SU-DHL-6 (cell line): Measurements from ENCODE around the gene WAC.

Experiments used
- EZH2phosphoT487 ChIP-seq: fragments of 200-600 bp; sonication (generic), shearing (Covaris generic); conservative IDR thresholded peaks from 2 replicates; pipeline ENCODE4 v1.6.1; 2018; ENCODE audit warnings: mild to moderate bottlenecking, antibody characterized with exemption, low read length, moderate library complexity, mixed read lengths
- TF ChIP-seq, protein P1 (sequence below): fragments of 200-600 bp; sonication (generic); IDR thresholded peaks from one replicate; pipeline ENCODE4 v1.5.1; 2017; ENCODE audit warnings: antibody characterized with exemption, mild to moderate bottlenecking, low read length, moderate library complexity; ENCODE audit not compliant: insufficient read depth, poor library complexity, severe bottlenecking

DNA sequence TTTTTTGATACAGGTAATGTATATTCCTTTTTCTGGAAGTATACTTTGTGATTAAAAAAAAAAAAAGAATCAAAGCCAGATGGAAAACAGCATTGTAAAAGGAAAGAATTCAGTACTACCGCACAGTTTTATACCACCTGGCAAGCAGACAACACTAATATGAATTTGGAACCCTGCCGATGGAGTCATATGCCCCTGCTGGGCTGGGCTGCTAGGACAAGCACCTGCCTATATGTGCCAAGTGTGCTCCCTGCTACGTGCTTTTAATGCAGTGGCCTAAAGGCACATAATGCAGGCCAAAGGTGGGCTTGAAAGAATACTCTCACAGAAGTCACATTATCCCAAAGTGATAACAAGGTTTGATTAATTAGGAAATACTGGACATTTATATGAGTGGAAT is 29.8 kb upstream of the WAC start:
- TF ChIP-seq, protein P1, sequence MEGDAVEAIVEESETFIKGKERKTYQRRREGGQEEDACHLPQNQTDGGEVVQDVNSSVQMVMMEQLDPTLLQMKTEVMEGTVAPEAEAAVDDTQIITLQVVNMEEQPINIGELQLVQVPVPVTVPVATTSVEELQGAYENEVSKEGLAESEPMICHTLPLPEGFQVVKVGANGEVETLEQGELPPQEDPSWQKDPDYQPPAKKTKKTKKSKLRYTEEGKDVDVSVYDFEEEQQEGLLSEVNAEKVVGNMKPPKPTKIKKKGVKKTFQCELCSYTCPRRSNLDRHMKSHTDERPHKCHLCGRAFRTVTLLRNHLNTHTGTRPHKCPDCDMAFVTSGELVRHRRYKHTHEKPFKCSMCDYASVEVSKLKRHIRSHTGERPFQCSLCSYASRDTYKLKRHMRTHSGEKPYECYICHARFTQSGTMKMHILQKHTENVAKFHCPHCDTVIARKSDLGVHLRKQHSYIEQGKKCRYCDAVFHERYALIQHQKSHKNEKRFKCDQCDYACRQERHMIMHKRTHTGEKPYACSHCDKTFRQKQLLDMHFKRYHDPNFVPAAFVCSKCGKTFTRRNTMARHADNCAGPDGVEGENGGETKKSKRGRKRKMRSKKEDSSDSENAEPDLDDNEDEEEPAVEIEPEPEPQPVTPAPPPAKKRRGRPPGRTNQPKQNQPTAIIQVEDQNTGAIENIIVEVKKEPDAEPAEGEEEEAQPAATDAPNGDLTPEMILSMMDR, result no peak
- TF ChIP-seq EZH2phosphoT487, result no peak
